Vagina (tissue), 2 donors: Measurements from ENCODE around the gene SLMAP. TPM values are rescaled to one million over a fixed set of nuclear protein-coding genes. Genes with fewer than 3 reads are reported as not detected.

Experiments used
- DNase-seq, 2 donors: peaks; one replicate each; pipeline ENCODE4 v3.0.0-alpha.2; 2017; ENCODE audit errors: extremely low spot score in 2 of 2
- H3K27ac ChIP-seq: fragments of 200-600 bp; sonication (generic); one replicate; pipeline ENCODE4 v1.5.1; 2019
- H3K27me3 ChIP-seq: fragments of 200-600 bp; sonication (generic); one replicate; pipeline ENCODE4 v1.5.1; 2019
- H3K36me3 ChIP-seq, 2 donors: fragments of 200-600 bp; sonication (generic); one replicate each; pipeline ENCODE4 v1.5.1; 2017 to 2019
- H3K4me1 ChIP-seq: fragments of 200-600 bp; sonication (generic); one replicate; pipeline ENCODE4 v1.5.1; 2019
- H3K4me3 ChIP-seq, 2 donors: fragments of 200-600 bp; sonication (generic); 1 replicate in 1 of 2; 2 replicates in 1 of 2; pipeline ENCODE4 v1.5.1; 2016 to 2019
- H3K9me3 ChIP-seq: fragments of 200-600 bp; sonication (generic); one replicate; pipeline ENCODE4 v1.5.1; 2019
- CTCF ChIP-seq, 3 experiments: fragments of 450-650 bp in 2 of 3; fragments of 200-600 bp in 1 of 3; sonication (generic) in 1 of 3; IDR thresholded peaks; one replicate each; pipeline ENCODE4 v1.5.1; 2017 to 2019; ENCODE audit warnings: antibody characterized with exemption in 3 of 3, mild to moderate bottlenecking in 2 of 3, moderate library complexity in 2 of 3
- POLR2A ChIP-seq, 2 donors: fragments of 450-650 bp; IDR thresholded peaks; one replicate each; pipeline ENCODE4 v1.6.1; 2017; ENCODE audit warnings: antibody characterized with exemption in 2 of 2, mild to moderate bottlenecking in 2 of 2, moderate library complexity in 2 of 2
- POLR2AphosphoS5 ChIP-seq, 2 donors: sonication (generic); formaldehyde crosslinking; IDR thresholded peaks; one replicate each; pipeline ENCODE4 v1.9.0; 2017; ENCODE audit warnings: antibody characterized with exemption in 2 of 2, mild to moderate bottlenecking in 2 of 2, low read depth in 1 of 2; ENCODE audit not compliant: insufficient read depth in 1 of 2
- intact Hi-C: fragments of 100-400 bp; cut with DNase I; formaldehyde crosslinking; loops from one replicate; pipeline ENCODE4 v1.15.1; 2023
- total RNA-seq: library from RNA; depleted of rRNA; stranded (reverse); fragments of >200 nt; gene quantifications from one replicate; pipeline ENCODE4 v1.2.3, GENCODE V29; 2016

The SLMAP gene
- total RNA-seq, 1 donor from 2014 or later = 102 TPM

DNA sequence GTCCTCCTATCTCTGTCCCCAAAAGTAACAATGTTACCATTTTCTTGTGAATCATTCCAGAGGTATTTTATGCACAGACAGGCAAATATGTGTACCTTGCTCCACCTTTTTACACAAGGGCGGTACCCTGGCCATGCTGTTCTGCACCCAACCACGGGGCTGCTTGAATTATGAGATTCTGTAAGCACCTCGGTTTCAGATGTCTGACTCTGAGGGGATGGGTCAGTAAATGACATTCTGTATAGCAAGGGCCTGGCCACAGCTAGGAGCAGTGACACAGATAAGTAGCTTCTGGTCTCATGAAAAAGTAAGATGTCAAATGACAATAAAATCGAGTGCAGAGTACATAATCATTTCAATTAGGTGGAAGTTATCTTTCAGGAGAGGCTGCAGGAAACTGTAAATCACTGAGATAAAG, 221.7 kb downstream of the SLMAP start:
- H3K4me1 ChIP-seq = peaks cover 16% of the 10 kb centered on the region
- no peaks in the 10 kb centered on the region for H3K9me3 ChIP-seq
- H3K27me3 ChIP-seq = no peaks in the 10 kb centered on the region
- TF ChIP-seq CTCF (IDR thresholded peaks at IDR 0.05) = no peak
- TF ChIP-seq POLR2AphosphoS5 (IDR thresholded peaks at IDR 0.05; ENCODE audit: insufficient read depth in 1 of 2, low read depth in 1 of 2) = no peak
- TF ChIP-seq POLR2A (IDR thresholded peaks at IDR 0.05) = no peak
- H3K36me3 ChIP-seq = no peaks in the 10 kb centered on the region
- intact Hi-C loops = no loop called here
- DNase-seq = no peak
- no peak overlapping the region for H3K27ac ChIP-seq
- H3K4me3 ChIP-seq = no peak overlapping the region

- Histone ChIP-seq H3K4me3 (no peak overlapping the region), H3K36me3 (no peaks in the 10 kb centered on the region), H3K9me3 (no peaks in the 10 kb centered on the region), H3K27ac (no peak overlapping the region), H3K27me3 (no peaks in the 10 kb centered on the region), H3K4me1 (peaks cover 12% of the 10 kb centered on the region)
- no peak for TF ChIP-seq POLR2A (IDR thresholded peaks at IDR 0.05)
- no peak for TF ChIP-seq POLR2AphosphoS5 (IDR thresholded peaks at IDR 0.05; ENCODE audit: insufficient read depth in 1 of 2, low read depth in 1 of 2)
- TF ChIP-seq CTCF (IDR thresholded peaks at IDR 0.05) = no peak
- intact Hi-C loops = no loop called here
- no peak for DNase-seq
Observed at GRCh38 chr3:57978316-57978715, 222.2 kb downstream of the SLMAP start.

Other genes starting within 250 kb of the SLMAP start
- 0.25 TPM for gene DNAH12, start 212.0 kb upstream of the SLMAP start, total RNA-seq
- gene PDE12, start 200.0 kb upstream of the SLMAP start, total RNA-seq = 12.0 TPM
- 69.0 TPM for gene ARF4, start 159.0 kb upstream of the SLMAP start, total RNA-seq
- 24.8 TPM for gene DENND6A, start 63.2 kb upstream of the SLMAP start, total RNA-seq